Sigmoid colon (tissue), 4 donors: Measurements from ENCODE around the gene SF3A1.

Experiments used
- POLR2AphosphoS5 ChIP-seq, 4 donors: sonication (generic); formaldehyde crosslinking; IDR thresholded peaks; one replicate each; pipeline ENCODE4 v1.6.1; 2017; ENCODE audit warnings: antibody characterized with exemption in 4 of 4
- TF ChIP-seq, protein P1 (sequence below), 4 experiments: fragments of 450-650 bp in 3 of 4; fragments of 200-600 bp in 1 of 4; IDR thresholded peaks; one replicate each; pipeline ENCODE4 v1.5.1; 2016 to 2019; ENCODE audit warnings: antibody characterized with exemption in 4 of 4, mild to moderate bottlenecking in 3 of 4, moderate library complexity in 2 of 4

GRCh38 chr22:30356449-30357235 lies at the start of gene SF3A1, which contains the start of gene CCDC157:
- peak; percentile 89 to 97 (median 94) for TF ChIP-seq POLR2AphosphoS5 (IDR thresholded peaks at IDR 0.05)
- TF ChIP-seq, protein P1, sequence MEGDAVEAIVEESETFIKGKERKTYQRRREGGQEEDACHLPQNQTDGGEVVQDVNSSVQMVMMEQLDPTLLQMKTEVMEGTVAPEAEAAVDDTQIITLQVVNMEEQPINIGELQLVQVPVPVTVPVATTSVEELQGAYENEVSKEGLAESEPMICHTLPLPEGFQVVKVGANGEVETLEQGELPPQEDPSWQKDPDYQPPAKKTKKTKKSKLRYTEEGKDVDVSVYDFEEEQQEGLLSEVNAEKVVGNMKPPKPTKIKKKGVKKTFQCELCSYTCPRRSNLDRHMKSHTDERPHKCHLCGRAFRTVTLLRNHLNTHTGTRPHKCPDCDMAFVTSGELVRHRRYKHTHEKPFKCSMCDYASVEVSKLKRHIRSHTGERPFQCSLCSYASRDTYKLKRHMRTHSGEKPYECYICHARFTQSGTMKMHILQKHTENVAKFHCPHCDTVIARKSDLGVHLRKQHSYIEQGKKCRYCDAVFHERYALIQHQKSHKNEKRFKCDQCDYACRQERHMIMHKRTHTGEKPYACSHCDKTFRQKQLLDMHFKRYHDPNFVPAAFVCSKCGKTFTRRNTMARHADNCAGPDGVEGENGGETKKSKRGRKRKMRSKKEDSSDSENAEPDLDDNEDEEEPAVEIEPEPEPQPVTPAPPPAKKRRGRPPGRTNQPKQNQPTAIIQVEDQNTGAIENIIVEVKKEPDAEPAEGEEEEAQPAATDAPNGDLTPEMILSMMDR (IDR thresholded peaks at IDR 0.05) = no peak
